GM23248 (cell line): Measurements from ENCODE around the gene BMPR2. TPM values are rescaled to one million over a fixed set of nuclear protein-coding genes. Genes with fewer than 3 reads are reported as not detected.
"Not testable (repeated sequence)": the region's sequence is repeated elsewhere in the genome, so short reads cannot be mapped to it uniquely, and the experiment has no call there.

ENCODE experiments used
- DNase-seq: peaks from one replicate; pipeline ENCODE4 v3.0.0-alpha.2; 2015
- H2AFZ ChIP-seq: fragments of 200-600 bp; sonication (generic); 2 replicates; pipeline ENCODE4 v1.6.1; 2016; ENCODE audit warnings: antibody characterized with exemption
- H3F3A ChIP-seq: fragments of 200-600 bp; sonication (generic); 2 replicates; pipeline ENCODE4 v1.6.1; 2016; ENCODE audit warnings: mild to moderate bottlenecking, antibody characterized with exemption, mixed run types; ENCODE audit not compliant: insufficient read depth
- H3K27ac ChIP-seq: fragments of 200-600 bp; sonication (generic); 2 replicates; pipeline ENCODE4 v1.5.1; 2016; ENCODE audit warnings: mild to moderate bottlenecking
- H3K27me3 ChIP-seq: fragments of 200-600 bp; sonication (generic); replicated peaks from 2 replicates; pipeline ENCODE4 v1.6.1; 2016; ENCODE audit warnings: mild to moderate bottlenecking; ENCODE audit not compliant: insufficient read depth
- H3K36me3 ChIP-seq: fragments of 200-600 bp; sonication (generic); 2 replicates; pipeline ENCODE4 v1.6.1; 2016; ENCODE audit warnings: low read depth, mild to moderate bottlenecking
- H3K4me1 ChIP-seq: fragments of 200-600 bp; sonication (generic); 2 replicates; pipeline ENCODE4 v1.6.1; 2016; ENCODE audit warnings: mild to moderate bottlenecking; ENCODE audit not compliant: insufficient read depth
- H3K4me2 ChIP-seq: fragments of 200-600 bp; sonication (generic); one replicate; pipeline ENCODE4 v1.6.1; 2016; ENCODE audit warnings: mild to moderate bottlenecking; ENCODE audit not compliant: unreplicated experiment
- H3K4me3 ChIP-seq: fragments of 200-600 bp; sonication (generic); 2 replicates; pipeline ENCODE4 v1.5.1; 2016; ENCODE audit warnings: mild to moderate bottlenecking
- H3K79me2 ChIP-seq: fragments of 200-600 bp; sonication (generic); 2 replicates; pipeline ENCODE4 v1.6.1; 2016; ENCODE audit warnings: mild to moderate bottlenecking; ENCODE audit not compliant: insufficient read depth
- H3K9ac ChIP-seq: fragments of 200-600 bp; sonication (generic); 2 replicates; pipeline ENCODE4 v1.6.1; 2016; ENCODE audit warnings: mild to moderate bottlenecking
- H3K9me2 ChIP-seq: fragments of 200-600 bp; sonication (generic); 2 replicates; pipeline ENCODE4 v1.6.1; 2016; ENCODE audit warnings: mixed run types, mild to moderate bottlenecking, moderate library complexity; ENCODE audit not compliant: insufficient read depth
- H3K9me3 ChIP-seq: fragments of 200-600 bp; sonication (generic); one replicate; pipeline ENCODE4 v1.6.1; 2017; ENCODE audit warnings: low read depth
- H4K20me1 ChIP-seq: fragments of 200-600 bp; sonication (generic); 2 replicates; pipeline ENCODE4 v1.6.0; 2016; ENCODE audit not compliant: insufficient read depth
- EZH2 ChIP-seq: fragments of 200-600 bp; sonication (generic); IDR thresholded peaks from 2 replicates; pipeline ENCODE4 v1.6.1; 2018; ENCODE audit warnings: antibody characterized with exemption, mild to moderate bottlenecking; ENCODE audit not compliant: insufficient read depth, poor library complexity, severe bottlenecking
- EZH2phosphoT487 ChIP-seq: fragments of 200-600 bp; sonication (generic); IDR thresholded peaks from 2 replicates; pipeline ENCODE4 v1.6.1; 2018; ENCODE audit warnings: antibody characterized with exemption, moderate library complexity, mild to moderate bottlenecking, low read depth; ENCODE audit not compliant: insufficient read depth
- WGBS, 2 experiments: methylation state at CpG; one replicate each; pipeline ENCODE4 v1.1.6; 2015 to 2017; ENCODE audit warnings: low lambda C conversion rate in 2 of 2, low coverage in 1 of 2; ENCODE audit errors: missing lambda C conversion rate in 2 of 2; 5-methylcytosine and 5-hydroxymethylcytosine counted together
- in situ Hi-C: fragments of 300-500 bp; cut with MboI; formaldehyde crosslinking; loops from 2 replicates; pipeline ENCODE4 v1.15.0; 2020
- polyA plus RNA-seq: library from polyadenylated mRNA; unstranded; fragments of >200 nt; fragmentation: Nextera tagmentation; extraction: Ambion mirVana; gene quantifications from 2 replicates; pipeline ENCODE4 v1.2.1, GENCODE V29; 2016
- total RNA-seq: library from RNA; depleted of rRNA; stranded (reverse); fragments of >200 nt; shearing (Covaris generic); gene quantifications from 2 replicates; pipeline ENCODE4 v1.2.3, GENCODE V29; 2014

The BMPR2 gene
- total and polyA plus RNA-seq, 2 experiments from 2014 or later, result 17.8 to 31.3 TPM

DNA sequence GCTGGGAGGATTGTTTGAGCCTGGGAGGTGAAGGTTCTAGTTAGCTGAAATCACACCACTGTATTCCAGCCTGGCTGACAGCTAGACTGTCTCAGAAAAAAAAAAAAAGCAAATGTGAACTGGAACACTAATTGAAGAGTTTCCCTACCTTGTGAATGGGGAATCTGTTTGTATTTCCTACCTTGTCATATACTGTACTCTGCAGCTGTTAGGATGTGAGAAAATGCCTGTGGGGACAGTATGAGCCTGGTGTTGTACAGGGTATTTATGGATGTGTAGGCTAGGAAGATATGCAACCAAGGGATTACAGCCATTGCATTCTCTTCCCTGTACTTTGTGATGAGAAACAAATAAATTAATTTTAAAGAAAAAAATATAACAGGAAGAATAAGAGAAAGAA, 145.3 kb downstream of the BMPR2 start:
- Histone ChIP-seq H3K79me2 (no peaks in the 10 kb centered on the region), H3K27ac (no peak overlapping the region), H3K4me2 (no peak overlapping the region), H3K4me3 (no peak overlapping the region), H3K36me3 (peaks cover 49% of the 10 kb centered on the region; the same call in 1 of the 2 replicates), H2AFZ (no peak overlapping the region), H3K9ac (no peak overlapping the region), H4K20me1 (no peaks in the 10 kb centered on the region), H3K9me3 (no peaks in the 10 kb centered on the region), H3K9me2 (no peaks in the 10 kb centered on the region), H3K4me1 (no peaks in the 10 kb centered on the region), H3K27me3 (no peaks in the 10 kb centered on the region), H3F3A (0 out of 2 replicates have a peak, but pooled peaks cover 4% of the 10 kb centered on the region)
- DNase-seq, result no peak
- TF ChIP-seq EZH2 (no peak), EZH2phosphoT487 (no peak)
- in situ Hi-C loops, result no loop called here

DNA sequence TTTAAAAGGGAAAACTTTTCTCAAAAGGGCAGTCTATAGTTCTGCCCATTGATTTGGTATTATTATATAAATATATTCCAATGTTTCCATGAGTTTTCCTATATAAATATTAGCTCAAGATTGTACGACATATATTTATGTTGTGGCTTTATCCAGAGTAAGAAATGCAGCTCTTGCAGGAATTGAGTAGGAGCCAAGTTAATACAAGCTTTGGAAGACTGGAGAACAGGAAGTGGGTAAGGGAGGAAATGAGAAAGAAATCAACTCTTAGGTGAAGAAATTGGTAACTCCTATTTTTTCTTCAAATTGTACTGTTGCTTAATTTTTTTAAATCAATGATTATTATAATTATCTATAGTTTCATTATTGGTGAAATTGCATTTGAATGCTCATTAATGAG, 153.3 kb downstream of the BMPR2 start:
- Histone ChIP-seq H4K20me1 (no peaks in the 10 kb centered on the region), H3K27ac (no peak overlapping the region), H3K27me3 (no peaks in the 10 kb centered on the region), H2AFZ (no peak overlapping the region), H3K9me2 (no peaks in the 10 kb centered on the region), H3K4me2 (peak overlapping the region; percentile 35), H3K4me3 (no peak overlapping the region), H3K9me3 (no peaks in the 10 kb centered on the region), H3K9ac (no peak overlapping the region), H3K4me1 (peaks cover 9% of the 10 kb centered on the region), H3K36me3 (peaks cover 19% of the 10 kb centered on the region; the same call in 1 of the 2 replicates), H3F3A (0 out of 2 replicates have a peak, but pooled peaks cover 6% of the 10 kb centered on the region), H3K79me2 (peaks cover 5% of the 10 kb centered on the region; the same call in 1 of the 2 replicates)
- no peak for TF ChIP-seq EZH2phosphoT487
- no peak for TF ChIP-seq EZH2
- 4 to 8% methylated on average over 1 of the region's 1 CpG for WGBS, 2 experiments
- in situ Hi-C loops, result no loop called here
- DNase-seq, result peak; percentile 63

DNA sequence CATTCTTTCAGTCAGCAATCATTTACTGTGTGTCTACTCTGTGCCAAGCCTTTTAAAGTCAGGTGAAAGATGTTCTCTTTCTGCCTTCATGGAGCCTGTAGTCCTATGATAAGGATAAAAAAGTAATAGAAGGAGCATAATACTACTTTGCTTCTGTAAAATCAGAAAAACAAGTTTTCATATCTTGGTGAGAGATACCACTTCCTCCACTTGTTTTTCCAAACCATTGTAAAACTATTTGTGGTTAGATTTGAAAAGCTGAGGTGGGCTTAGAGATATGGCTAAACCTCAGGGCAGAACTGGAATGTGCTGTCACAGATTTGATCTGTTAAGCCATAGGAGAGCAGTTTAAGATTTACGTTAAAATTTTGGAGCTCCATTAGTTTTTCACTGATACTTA, 153.9 kb downstream of the BMPR2 start:
- H3K9me2 ChIP-seq, result no peaks in the 10 kb centered on the region
- in situ Hi-C loops, result no loop called here
- no peaks in the 10 kb centered on the region for H4K20me1 ChIP-seq
- DNase-seq, result no peak
- no peak overlapping the region for H3K27ac ChIP-seq
- no peak overlapping the region for H3K4me3 ChIP-seq
- H3K4me2 ChIP-seq, result no peak overlapping the region
- H3K9ac ChIP-seq, result no peak overlapping the region
- 94 to 97% methylated on average over 1 of the region's 1 CpG for WGBS, 2 experiments
- H3K27me3 ChIP-seq, result no peaks in the 10 kb centered on the region
- peaks cover 19% of the 10 kb centered on the region; the same call in 1 of the 2 replicates for H3K36me3 ChIP-seq
- H2AFZ ChIP-seq, result no peak overlapping the region
- peaks cover 9% of the 10 kb centered on the region for H3K4me1 ChIP-seq
- H3F3A ChIP-seq, result 0 out of 2 replicates have a peak, but pooled peaks cover 6% of the 10 kb centered on the region
- peaks cover 5% of the 10 kb centered on the region; the same call in 1 of the 2 replicates for H3K79me2 ChIP-seq
- TF ChIP-seq EZH2, result no peak
- no peak for TF ChIP-seq EZH2phosphoT487
- H3K9me3 ChIP-seq, result no peaks in the 10 kb centered on the region

DNA sequence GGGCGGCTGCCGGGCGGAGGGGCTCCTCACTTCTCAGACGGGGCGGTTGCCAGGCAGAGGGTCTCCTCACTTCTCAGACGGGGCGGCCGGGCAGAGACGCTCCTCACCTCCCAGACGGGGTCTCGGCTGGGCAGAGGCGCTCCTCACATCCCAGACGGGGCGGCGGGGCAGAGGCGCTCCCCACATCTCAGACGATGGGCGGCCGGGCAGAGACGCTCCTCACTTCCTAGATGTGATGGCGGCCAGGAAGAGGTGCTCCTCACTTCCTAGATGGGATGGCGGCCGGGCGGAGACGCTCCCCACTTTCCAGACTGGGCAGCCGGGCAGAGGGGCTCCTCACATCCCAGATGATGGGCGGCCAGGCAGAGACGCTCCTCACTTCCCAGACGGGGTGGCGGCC, 159.2 kb downstream of the BMPR2 start:
- H3K9me3 ChIP-seq, H3K9me2 ChIP-seq, H3K4me1 ChIP-seq, H3K27me3 ChIP-seq, DNase-seq, H3K27ac ChIP-seq, H4K20me1 ChIP-seq, H2AFZ ChIP-seq, H3K4me3 ChIP-seq, in situ Hi-C loops, H3K9ac ChIP-seq, H3K79me2 ChIP-seq, H3K36me3 ChIP-seq, H3K4me2 ChIP-seq, H3F3A ChIP-seq: not testable (repeated sequence)
- 98% methylated on average over 8 of the region's 30 CpGs; no CpG with 5 or more reads in 1 of the 2 experiments for WGBS, 2 experiments

DNA sequence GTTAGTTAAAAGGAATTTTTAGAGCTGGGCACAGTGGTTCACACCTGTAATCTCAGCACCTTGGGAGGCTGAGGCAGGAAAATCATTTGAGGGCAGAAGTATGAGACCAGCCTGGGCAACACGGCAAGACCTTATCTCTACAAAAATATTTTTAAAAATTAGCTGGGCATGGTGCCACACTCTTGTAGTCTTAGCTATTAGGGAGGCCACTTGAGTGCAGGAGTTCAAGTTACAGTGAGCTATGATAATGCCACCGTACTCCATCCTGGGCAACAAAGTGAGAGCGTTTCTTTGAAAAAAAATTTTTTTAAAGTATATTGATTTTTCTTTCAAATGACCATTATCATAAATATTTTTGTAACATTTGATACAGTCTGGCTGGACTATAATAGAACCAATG, 165.0 kb downstream of the BMPR2 start:
- no peak for DNase-seq

More for the DNA sequence above, 165.0 kb downstream of the BMPR2 start:
- Histone ChIP-seq H4K20me1 (no peaks in the 10 kb centered on the region), H3F3A (no peaks in the 10 kb centered on the region), H3K9ac (no peak overlapping the region), H2AFZ (no peak overlapping the region), H3K9me2 (no peaks in the 10 kb centered on the region), H3K4me3 (no peak overlapping the region), H3K4me2 (no peak overlapping the region), H3K27ac (no peak overlapping the region), H3K36me3 (no peaks in the 10 kb centered on the region), H3K9me3 (no peaks in the 10 kb centered on the region), H3K4me1 (no peaks in the 10 kb centered on the region), H3K27me3 (no peaks in the 10 kb centered on the region), H3K79me2 (0 out of 2 replicates have a peak, but pooled peaks cover 7% of the 10 kb centered on the region)
- WGBS, 2 experiments, result 98 to 100% methylated on average over 3 of the region's 3 CpGs
- in situ Hi-C loops, result no loop called here
- no peak for TF ChIP-seq EZH2phosphoT487
- TF ChIP-seq EZH2, result no peak
